Neural cell (in vitro differentiated cells): ENCODE measurements around the gene KDM4B.

Experiments used
- EP300 ChIP-seq: fragments of 450-650 bp; conservative IDR thresholded peaks from 2 replicates; pipeline ENCODE4 v1.6.1; 2014; ENCODE audit warnings: antibody characterized with exemption, mild to moderate bottlenecking, moderate library complexity; ENCODE audit not compliant: poor library complexity, severe bottlenecking
- EZH2 ChIP-seq: fragments of 200-600, 300-800 bp; shearing (Covaris generic), sonication (generic); IDR thresholded peaks from 2 replicates; pipeline ENCODE4 v1.6.1; 2014; ENCODE audit warnings: antibody characterized with exemption, low read length, borderline replicate concordance, mild to moderate bottlenecking; ENCODE audit not compliant: insufficient read depth, poor library complexity, severe bottlenecking
- POLR2AphosphoS5 ChIP-seq: IDR thresholded peaks from 2 replicates; pipeline ENCODE4 v1.6.1; 2012
- RAD21 ChIP-seq: fragments of 450-650 bp; conservative IDR thresholded peaks from 2 replicates; pipeline ENCODE4 v1.6.1; 2014; ENCODE audit warnings: antibody characterized with exemption, mild to moderate bottlenecking, moderate library complexity
- SMC3 ChIP-seq: fragments of 450-650 bp; conservative IDR thresholded peaks from 2 replicates; pipeline ENCODE4 v1.6.1; 2014; ENCODE audit warnings: antibody characterized with exemption, mild to moderate bottlenecking, moderate library complexity; ENCODE audit not compliant: poor library complexity
- TF ChIP-seq, protein P1 (sequence below): fragments of 450-650 bp; IDR thresholded peaks from 2 replicates; pipeline ENCODE4 v1.5.1; 2014; ENCODE audit warnings: antibody characterized with exemption, mild to moderate bottlenecking, moderate library complexity; ENCODE audit not compliant: poor library complexity, severe bottlenecking

DNA sequence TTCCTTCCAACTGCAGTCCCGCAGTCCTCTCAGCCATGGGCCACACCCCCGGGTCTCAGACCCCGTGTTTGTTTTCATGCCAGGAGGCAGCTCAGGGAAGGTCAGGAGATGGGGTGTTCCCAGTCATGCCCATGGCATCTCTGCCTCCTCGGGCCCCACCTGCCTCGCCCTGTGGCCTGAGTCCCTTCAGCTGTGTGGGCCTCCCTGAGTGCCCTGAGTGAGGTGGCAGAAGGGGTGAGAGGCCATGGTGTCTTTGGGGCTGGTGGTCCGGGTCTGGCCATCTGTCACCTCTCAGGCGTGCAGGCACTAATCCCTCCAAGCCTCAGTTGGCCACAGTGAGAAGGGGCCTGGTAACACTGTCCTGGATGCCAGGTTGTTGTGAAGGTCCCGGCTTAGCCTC, 10.9 kb upstream of the KDM4B start:
- TF ChIP-seq, protein P1, sequence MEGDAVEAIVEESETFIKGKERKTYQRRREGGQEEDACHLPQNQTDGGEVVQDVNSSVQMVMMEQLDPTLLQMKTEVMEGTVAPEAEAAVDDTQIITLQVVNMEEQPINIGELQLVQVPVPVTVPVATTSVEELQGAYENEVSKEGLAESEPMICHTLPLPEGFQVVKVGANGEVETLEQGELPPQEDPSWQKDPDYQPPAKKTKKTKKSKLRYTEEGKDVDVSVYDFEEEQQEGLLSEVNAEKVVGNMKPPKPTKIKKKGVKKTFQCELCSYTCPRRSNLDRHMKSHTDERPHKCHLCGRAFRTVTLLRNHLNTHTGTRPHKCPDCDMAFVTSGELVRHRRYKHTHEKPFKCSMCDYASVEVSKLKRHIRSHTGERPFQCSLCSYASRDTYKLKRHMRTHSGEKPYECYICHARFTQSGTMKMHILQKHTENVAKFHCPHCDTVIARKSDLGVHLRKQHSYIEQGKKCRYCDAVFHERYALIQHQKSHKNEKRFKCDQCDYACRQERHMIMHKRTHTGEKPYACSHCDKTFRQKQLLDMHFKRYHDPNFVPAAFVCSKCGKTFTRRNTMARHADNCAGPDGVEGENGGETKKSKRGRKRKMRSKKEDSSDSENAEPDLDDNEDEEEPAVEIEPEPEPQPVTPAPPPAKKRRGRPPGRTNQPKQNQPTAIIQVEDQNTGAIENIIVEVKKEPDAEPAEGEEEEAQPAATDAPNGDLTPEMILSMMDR: no peak
- TF ChIP-seq EP300 (no peak), EZH2 (no peak), POLR2AphosphoS5 (no peak), SMC3 (no peak), RAD21 (no peak)
